DND-41 (cell line): ENCODE data around the gene RNGTT.

ENCODE experiments used
- CTCF ChIP-seq: IDR thresholded peaks from 2 replicates; pipeline ENCODE4 v1.5.1; 2012; ENCODE audit warnings: borderline replicate concordance, low read length, moderate library complexity, mild to moderate bottlenecking; ENCODE audit not compliant: poor library complexity, severe bottlenecking; ENCODE audit errors: extremely low read depth
- EZH2 ChIP-seq: IDR thresholded peaks from 3 replicates; pipeline ENCODE4 v1.6.1; 2012; ENCODE audit warnings: borderline replicate concordance, low read depth, mild to moderate bottlenecking, moderate library complexity, low read length, inconsistent platforms; ENCODE audit not compliant: severe bottlenecking

DNA sequence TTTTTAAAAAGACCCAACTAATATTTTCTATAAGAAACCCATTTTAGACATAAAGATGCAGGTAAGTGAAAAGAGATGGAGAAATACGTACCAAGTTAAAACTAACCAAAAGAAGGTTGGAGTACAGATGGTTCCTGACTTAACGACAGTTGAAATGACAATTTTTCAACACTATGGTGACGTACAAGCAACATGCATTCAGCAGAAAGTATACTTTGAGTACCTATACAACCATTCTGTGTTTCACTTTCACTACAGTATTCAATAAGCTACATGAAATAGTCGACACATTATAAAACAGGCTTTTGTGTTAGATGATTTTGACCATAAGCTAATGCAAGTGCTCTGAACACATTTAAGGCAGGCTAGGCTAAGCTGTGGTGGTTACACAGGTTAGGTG lies 228.9 kb downstream of the RNGTT start:
- TF ChIP-seq CTCF (no peak), EZH2 (no peak)
